ENCODE results near the gene DYNLRB1.

Gene DYNLRB1

GRCh38 chr20:34559311-34560140 is 43.3 kb downstream of the DYNLRB1 start:
- no peak for DNase-seq

DNA sequence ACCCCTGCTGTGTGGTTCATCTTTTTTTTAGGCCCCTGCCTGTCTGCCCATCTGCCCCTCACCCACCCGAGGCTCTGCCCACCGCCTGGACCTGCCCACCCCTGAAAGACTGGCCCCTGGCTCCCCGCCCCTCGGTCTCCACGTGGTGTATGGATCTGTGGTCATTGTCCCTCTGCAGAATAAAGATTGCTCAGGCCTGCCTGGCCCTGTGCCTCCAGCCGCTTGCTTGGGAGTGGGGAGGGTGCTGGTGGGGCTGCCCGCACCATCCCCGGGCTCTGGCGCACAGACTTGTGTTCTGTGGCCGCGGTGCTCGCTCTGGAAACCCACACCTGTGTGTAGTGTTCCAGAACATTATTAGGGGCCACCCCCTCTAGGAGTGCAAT is 43.9 kb downstream of the DYNLRB1 start:
- no peak for DNase-seq

- no peak for DNase-seq
These were observed 44.4 kb downstream of the DYNLRB1 start for GRCh38 chr20:34560614-34561013.

GRCh38 chr20:34561661-34562060 is 45.4 kb downstream of the DYNLRB1 start:
- DNase-seq: no peak

GRCh38 chr20:34562641-34563040 is 46.4 kb downstream of the DYNLRB1 start:
- DNase-seq: peak; percentile 36

DNA sequence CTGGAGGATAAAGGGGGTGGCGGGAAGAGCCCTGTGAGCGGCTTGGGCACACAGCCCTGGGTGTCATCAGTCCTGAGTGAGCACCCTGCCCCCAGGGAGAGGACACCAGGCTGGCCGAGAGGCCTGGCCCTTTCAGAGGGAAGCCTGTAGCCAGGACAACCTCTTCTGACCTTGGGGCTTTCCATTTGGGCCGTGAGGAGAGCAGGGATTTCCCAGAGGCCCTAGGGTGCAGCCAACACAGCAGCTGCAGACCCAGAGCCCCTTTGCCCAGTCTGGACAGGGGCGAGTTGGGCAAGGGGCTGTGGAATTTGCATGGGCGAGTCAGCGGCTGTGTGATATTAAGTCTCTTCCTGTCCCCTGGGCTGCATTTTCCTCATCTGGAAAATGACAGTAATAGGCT is 48.6 kb downstream of the DYNLRB1 start:
- DNase-seq: no peak

DNA sequence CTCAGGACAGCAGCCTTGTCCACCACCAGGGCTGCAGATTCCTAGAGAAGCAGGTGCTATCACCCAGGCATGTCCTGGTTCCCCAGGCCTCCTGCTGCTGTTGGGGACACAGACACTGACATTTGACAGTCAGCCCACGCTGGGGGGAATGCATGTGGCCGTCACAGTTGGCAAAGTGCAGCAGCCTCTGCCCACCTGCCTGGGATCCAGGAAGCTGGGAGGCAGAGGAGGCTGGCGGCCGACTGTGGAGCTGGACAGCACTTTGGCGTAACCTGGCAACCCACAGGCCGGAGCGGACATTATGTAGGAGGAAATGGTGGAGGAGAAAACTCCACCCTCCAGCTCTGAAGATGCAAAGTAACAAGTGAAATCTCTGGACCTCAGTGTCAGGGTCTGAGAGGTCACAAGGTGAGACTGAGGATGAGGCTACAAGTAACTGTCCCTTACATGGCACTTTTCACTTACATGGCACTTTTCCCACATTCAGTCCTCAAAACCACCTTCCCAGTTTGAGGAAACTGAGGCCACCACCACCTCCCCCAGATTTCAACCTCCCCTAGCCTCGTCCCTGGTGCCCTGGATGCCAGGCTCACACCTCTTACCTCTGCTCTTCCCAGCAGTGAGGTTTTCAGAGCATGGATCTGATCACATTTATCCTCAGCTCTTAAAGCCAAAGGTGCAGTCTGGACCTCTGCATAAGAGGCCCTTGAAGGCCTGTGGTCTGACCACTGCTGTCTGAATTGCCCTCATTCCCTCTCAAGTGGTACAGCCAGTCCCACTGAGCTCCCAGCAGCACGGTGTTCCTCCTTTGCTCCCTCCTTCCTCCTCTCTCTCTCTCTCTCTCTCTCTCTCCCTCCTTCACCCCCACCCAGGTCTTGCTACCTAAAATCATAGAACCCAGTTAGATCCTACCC is 51.0 kb downstream of the DYNLRB1 start:
- no peak for DNase-seq

GRCh38 chr20:34567892-34568865 is 52.0 kb downstream of the DYNLRB1 start:
- DNase-seq: no peak

- DNase-seq: no peak
These were observed 53.4 kb downstream of the DYNLRB1 start for GRCh38 chr20:34569598-34569997.

DNA sequence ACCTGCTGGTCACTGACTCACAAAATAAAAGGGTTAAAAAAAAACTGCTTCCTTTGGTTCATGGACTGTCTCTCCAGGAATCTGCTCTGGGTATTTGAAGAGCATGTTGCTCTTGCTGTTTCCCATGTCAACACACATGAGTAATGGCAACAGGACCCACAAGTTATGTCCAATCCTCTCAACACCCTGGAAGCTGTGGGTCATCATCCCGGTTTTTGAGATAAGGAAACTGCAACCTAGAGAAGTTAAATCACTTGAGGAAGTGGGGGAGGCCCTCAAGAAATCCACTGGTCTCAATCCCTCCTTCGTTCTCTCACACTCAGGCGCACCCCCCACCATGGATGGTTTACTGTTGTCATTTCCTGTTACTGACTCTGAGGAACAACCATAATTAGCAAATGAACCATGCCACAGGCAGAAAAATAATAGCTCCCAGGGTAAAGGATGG is 54.7 kb downstream of the DYNLRB1 start:
- DNase-seq: no peak

- no peak for DNase-seq
These were observed 55.5 kb downstream of the DYNLRB1 start for GRCh38 chr20:34571753-34572152.

DNA sequence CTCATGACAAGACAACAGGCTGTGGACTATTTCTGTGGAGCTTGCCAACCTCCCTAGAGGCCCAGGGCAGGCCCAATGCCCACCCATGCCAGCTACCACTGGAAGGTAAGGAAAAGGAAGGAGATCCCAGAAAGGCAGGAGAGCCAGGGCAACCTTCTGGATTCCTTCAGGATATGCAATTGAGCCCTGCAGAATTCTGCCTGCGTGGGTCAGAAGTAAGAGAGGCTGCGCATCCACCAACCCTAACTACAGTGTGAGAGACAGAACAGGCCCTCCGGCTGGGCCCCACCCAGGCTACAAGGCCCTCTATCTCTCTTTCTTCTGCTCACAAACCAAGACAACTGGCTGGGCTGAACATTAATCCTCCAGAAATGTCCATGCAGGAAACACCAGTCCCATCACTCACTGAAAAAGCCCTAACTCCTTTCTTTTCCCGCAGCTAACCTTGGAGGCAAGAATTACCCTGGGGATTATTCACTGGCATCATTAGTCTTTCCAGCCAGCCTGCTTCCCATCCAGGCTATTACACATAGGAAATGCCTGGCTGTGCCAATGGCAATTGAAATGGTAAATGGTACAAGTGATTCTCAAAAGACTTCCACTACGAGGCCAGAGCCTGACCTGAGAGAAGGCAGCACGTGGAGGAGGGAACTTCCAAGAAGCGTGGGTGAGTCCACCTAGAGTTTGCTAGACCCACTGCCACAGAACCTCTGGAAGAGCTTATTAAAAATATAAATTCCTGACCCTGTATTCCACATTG is 57.5 kb downstream of the DYNLRB1 start:
- DNase-seq: no peak

DNA sequence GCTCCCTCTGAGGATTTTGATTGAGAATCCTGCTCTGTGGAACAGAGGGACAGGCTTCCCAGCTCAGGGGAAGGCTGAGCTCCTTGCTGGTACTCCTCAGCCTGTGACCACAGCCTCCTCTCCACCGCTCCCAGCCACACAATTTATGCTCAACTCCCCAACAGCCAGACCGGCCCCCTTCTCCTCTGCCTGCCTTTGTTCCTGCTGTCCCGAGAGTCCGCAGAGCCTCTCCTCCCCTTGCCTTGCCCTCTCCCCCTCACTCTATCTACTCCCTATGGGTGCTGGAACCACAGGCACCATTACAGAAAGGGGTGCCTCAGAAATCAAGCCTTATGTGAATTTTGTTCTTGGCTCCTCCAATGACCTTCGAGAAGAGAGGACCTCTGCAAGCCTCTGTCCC is 58.2 kb downstream of the DYNLRB1 start:
- no peak for DNase-seq

DNA sequence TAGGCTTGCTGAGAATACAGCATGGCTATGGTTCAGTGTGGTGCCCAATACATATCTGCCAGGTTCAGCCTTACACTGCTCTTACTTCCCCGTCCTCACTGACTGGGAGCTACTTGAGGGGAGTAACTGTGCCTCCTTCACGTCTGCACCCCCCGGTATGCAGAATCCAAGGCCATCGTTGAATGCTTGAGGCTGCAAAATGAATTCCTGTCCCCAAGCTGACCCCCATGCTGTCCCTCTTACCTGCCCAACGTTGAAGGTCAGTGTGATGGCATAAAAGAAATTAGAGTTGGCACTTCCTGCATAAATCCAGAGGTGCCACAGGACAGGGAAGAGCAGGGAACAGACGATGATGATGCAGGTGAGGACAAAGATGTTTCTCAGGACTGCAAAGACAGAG is 58.6 kb downstream of the DYNLRB1 start:
- no peak for DNase-seq

DNA sequence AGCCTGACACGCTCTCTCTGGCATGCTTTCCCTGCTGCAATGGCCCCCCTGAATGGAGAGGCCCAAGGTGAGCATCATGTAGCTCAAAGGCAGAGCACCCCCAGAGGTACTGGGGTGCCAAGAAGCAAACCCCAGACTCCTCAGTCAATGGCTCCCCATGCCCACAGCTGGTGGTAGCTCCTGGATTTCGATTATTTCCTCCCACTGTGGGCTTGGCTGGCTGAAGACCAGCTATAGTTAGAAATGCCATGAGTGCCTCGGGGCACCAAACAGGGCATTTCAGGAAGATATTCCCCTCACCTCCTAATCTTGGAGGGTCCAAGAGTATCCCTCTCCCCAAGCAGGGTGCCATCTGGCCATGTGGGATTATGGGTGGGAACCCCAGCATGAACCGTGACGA is 59.0 kb downstream of the DYNLRB1 start:
- DNase-seq: no peak

GRCh38 chr20:34575756-34576155 is 59.5 kb downstream of the DYNLRB1 start:
- DNase-seq: no peak

GRCh38 chr20:34577061-34577460 is 60.8 kb downstream of the DYNLRB1 start:
- no peak for DNase-seq

DNA sequence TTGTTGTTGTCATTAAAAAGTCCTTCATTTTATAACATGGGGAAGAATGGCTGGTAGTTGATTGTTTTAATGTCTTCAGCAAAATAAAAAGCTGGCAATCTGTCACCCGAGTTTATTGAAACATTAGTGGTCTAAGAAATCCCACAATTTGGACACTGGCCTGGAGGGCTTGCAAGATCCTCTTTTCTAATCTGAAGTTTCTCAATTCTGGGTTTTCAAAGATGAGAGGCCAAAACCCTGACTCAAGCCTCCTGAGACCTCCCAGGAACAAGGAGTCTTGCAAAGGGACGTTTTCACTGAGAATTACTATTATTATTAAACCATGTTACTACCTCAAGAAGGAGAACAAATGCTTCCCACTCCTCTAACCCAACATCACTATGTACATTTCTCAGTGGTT is 61.8 kb downstream of the DYNLRB1 start:
- no peak for DNase-seq

DNA sequence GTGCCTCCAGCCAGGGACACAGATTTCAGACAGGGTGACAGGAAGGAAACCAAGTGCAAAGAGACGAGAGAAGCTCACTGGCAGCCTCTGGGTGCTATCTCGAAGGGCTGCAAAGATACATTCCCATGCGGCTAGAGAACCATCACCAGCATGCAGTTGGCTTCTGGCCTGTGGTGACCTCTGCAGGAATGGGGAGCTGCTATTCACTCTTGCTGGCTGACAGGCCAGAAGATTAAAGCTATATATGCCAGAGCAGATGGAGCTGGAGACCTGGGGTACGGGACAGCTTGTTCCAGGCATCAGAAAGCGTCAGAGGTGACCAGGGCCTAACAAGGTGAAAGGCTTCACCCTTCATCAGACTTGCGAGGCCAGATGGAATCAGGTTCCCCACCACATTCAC is 62.3 kb downstream of the DYNLRB1 start:
- DNase-seq: no peak

GRCh38 chr20:34579191-34579978 is 63.2 kb downstream of the DYNLRB1 start:
- DNase-seq: peak; percentile 20

Measured in activated CD4-positive, alpha-beta T cell treated with anti-CD3 and anti-CD28 coated beads, Interleukin-10, Interleukin-2, amounts not matched to agents 100 ng/mL and 50 ng/mL, durations not matched to agents 16 hours and 8 hours (primary cell).